Fibroblast of peridontal ligament (primary cell): ENCODE measurements around the gene OTOP1.
"Not testable (repeated sequence)": the region's sequence is repeated elsewhere in the genome, so short reads cannot be mapped to it uniquely, and the experiment has no call there.

ENCODE experiments used
- DNase-seq: peaks from one replicate; pipeline ENCODE4 v3.0.0-alpha.2; 2010; ENCODE audit errors: extremely low read depth

OTOP1 gene

GRCh38 chr4:4233610-4234009 is 6.9 kb upstream of the OTOP1 start:
- no peak for DNase-seq

DNA sequence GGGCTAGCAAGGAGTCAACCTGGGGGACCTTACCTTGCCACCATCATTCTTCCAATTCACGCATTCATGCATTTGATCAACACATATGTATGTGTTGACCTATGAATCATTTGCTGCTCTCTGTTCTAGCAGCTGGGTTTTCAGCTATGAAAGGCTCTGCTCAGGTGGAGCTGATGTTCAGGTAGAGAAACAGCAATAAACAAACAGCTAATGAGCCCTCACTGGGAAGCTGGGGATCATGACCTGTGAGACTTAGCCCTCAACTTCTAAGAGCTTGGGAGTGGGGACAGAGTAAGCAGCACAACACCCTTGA is 1.6 kb upstream of the OTOP1 start:
- DNase-seq, result no peak

DNA sequence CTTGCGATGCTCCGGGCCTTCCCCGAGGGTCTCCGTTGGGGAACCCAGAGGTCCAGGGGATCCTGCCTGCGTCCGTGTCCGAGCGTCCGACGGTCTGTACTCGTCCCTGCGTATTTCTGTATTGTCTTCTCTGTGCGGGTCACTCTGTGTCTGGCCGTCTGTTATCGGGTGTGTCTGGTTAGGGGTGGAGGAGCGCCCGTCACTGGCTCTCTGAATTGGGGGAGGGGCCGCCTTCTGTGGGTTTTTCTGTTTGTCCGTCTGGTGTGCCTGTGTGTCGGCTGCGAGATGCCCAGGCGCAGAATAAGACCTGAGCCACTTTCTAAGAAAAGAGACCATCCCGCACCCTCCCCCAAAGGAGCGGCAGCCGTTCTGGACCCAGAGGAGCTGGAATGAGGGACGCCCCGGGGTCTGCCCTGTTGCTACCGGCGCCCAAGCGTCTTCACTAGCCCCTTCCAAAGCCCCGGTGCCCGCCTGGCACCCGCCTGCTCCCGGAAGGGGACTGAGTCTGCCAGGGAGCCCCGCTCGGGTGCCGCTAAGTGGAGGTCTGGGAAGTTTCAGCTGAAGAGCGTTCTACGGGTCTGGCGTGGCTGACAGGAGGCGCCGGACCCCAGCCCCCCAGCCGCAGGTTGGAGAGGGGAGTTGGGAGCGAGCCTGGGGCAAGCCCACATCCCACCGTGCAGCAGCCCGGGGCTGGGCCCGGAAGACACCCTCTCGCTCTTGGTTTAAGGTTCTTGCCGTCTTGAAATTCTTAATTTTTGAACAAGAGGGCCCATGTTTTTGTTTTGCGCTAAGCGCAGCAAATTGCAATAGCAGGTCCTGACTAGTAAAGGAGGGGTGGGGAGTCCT is 1.0 kb upstream of the OTOP1 start:
- no peak for DNase-seq

DNA sequence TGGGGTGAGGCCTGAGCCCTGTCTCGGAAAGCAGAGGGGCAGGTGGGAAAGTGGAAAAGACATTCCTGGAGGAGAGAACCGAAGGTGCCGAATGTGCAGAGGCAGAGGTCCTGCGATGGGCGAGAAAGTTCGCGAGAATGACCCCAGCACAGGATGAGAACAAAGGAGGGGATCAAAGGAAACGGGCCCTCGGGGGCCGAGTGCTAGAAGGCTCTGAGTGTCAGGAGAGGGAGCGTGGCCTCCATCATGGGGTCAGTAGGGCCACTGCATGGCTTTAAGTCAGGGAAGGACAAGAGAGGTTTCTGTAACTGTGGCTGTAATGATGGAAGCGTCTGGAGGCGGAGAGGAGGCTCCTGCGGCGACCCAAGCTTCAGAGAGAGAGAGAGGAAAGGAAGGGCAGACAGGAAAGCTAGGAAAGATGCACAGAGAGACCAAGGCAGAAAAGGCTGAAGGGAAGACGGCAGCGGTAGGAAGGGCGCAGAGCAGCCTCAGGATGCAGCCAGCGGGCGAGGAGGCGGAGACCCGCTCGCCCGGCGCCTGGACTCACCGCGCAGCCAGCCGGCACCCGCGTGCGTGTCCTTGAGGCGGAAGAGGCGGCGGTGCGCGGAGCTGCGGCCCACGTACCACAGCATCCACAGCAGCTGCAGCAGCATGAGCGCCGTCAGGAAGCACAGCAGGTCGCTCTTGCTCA is 669 bp downstream of the OTOP1 start:
- DNase-seq, result no peak

GRCh38 chr4:4217113-4217512 is 9.6 kb downstream of the OTOP1 start:
- no peak for DNase-seq

DNA sequence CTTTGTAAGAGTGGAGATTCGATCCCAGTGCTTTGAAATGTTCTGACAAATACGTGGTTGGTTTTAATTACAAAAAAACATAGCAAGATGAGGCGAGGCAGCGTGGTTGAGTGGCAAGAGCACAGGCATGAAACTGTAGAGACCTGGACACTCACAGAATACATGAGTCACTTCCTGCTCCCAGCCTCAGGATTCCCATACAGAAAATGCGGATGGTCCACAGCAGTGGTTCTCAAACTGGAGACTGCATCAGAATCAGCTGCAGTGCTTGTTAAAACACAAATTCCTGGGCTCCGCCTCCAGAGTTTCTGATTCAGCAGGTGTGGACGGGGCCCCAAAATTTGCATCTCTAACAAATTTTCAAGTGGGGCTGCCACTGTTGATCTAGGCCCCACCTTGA is 10.1 kb downstream of the OTOP1 start:
- DNase-seq, result no peak

- not testable (repeated sequence) for DNase-seq
Measured at GRCh38 chr4:4213674-4214073, 13.1 kb downstream of the OTOP1 start.

DNA sequence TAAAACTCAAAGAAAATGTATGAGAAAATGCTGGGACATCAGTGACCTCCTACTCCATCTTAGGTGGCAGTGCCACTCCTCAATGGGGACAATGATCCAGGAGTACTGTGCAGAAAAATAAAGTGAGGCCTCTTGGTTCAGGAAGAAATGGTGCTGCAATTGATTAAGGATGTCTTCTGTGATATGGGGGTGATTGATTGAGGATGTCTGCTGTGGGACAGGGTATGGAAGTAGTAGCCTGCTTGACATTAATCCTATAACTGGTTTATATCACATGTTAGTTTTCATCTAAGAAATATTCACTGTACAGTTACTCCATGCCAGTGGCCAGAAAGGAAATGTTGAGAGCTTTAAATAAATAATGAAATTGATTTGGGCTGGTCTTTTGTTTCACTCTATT is 20.5 kb downstream of the OTOP1 start:
- no peak for DNase-seq

- no peak for DNase-seq
Measured at GRCh38 chr4:4204401-4204745, 22.4 kb downstream of the OTOP1 start.

DNA sequence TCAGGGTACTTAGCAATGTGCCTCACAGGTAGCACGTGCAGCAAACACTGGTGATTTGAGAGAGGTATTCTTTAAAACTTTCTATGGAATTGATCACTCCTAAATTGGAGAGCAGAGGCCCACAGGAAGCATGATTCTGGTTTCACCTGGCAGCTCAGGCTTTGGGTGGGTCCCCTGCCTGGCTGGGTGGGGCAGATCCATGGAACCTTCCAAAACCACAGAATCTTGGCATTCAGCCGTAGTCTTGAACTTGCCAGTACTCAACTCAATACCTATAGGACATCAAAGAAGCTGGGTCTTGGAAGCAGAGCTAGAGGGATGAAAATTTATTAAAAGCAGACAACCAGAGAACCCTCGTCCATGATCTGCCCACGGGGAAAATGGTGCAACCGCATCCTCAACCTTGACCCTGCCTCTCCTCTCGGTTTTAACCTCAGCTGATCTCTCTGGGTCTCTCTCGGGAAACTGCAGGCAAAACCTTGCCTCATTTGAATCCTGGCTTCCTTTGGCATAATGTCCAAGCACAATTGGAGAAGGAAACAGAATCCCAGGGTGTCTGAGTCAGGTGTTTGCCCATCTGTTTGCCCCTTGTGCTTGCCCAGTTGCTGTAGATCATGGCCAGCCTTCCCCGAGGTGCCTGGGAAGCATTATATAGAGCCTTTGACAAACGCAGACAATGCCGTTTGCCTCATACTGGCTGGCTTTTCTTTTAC is 22.9 kb downstream of the OTOP1 start:
- no peak for DNase-seq

DNA sequence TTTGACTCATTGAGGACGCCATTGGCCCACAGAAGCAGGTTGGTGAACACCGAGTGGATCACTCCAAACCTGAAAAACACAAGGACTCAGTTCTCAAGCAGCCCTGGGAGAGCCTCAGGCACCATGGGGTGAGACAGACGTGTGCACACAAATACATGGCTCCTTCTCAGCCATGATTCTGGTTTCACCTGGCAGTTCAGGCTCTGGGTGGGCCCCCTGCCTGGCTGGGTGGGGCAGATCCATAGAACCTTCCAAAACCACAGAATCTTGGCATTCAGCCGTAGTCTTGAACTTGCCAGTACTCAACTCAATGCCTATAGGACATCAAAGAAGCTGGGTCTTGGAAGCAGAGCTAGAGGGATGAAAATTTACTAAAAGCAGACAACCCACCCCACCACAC is 24.2 kb downstream of the OTOP1 start:
- no peak for DNase-seq

GRCh38 chr4:4200624-4201023 is 26.1 kb downstream of the OTOP1 start:
- no peak for DNase-seq

DNA sequence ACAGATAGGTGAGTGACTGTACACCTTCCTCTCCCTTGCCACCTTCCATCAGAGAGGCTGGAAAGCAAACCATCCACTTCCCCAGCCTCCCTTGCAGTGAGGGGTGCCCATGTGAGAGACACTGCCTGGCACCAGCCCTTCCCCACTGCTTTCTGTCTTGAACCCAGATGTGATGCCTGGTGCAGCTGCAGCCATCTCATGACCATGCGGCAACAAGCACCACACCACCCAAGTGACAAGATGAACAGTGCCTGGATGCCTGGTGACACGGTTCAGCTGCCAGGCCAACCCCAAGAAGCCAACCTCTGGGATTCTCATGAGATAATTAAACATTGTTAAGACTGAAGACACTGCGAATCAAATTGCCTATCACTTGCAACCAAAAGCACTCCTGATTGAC is 31.4 kb downstream of the OTOP1 start:
- DNase-seq, result no peak

DNA sequence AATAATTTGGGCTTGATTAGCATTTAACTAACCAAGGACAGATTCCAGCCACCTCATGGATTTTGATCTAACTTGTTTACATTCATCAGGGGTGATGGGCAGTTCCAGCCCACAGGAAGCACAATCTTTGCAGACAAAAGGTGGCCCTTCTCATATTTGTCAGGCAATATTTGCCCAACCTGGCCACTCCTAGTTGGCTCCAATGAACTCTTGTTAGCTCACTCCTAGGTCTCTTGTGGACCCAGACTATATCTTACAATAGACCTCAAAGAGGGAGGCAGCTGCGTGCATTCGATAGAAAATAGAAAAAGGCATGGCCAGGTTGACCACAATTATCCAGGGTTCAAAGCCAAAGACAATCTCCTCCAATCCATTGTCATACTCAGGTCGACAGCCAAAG is 38.2 kb downstream of the OTOP1 start:
- DNase-seq, result not testable (repeated sequence)

DNA sequence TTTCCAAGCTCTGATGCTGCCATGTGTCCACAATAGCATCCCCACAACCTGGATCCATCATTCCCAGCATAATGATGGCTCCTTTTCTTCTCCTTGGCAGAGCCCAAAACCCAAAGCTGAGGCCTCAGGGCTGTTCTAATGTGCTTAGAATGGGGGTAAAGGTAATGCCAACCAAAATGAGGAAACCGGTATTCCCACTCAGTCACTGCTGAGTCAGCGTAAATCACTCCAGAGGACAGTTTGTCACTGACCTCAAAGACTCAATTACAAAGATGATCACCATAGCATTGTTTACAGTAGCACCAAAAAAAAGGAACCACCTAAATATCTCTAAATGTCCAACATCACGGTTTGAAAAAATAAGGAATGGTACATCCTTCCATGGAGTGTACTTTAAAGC is 41.2 kb downstream of the OTOP1 start:
- no peak for DNase-seq

DNA sequence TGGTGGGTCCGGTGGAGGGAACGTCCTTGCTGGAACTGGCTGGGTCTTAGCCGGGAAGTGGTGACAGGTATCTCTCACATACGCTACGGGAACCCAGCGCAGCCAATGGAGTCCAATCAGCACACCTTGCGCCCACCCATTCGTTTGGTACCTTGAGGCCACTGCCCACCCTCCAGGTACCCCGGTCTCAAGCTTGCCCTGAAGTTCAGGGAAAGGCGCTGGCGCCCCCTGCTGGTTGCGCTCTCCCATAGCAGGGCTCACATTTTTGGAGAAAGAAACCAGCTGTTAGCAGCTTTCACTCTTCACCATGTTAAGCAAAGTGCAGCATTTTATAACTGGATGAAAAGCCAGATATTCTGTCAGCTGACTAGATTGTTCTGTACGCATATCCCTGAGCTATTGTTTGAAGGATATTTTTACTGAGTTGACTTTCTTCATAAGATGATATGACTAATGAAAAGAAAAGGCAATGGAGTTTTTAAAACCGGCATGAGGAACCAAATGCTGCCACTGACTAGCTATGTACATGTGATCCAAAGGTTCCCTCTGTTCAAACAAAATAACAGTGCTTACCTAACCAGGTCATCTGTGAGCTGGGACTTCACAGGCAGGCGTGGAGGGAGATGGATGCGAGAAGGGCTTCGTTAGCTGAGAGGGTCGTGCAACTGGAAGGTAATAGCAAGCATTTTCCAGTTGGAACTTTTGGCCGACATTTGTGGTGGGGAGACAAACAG is 43.7 kb downstream of the OTOP1 start:
- peak; percentile 2 for DNase-seq

- no peak for DNase-seq
Measured at GRCh38 chr4:4170596-4171150, 56.1 kb downstream of the OTOP1 start.

GRCh38 chr4:4167981-4168780 is 58.5 kb downstream of the OTOP1 start:
- not testable (repeated sequence) for DNase-seq

DNA sequence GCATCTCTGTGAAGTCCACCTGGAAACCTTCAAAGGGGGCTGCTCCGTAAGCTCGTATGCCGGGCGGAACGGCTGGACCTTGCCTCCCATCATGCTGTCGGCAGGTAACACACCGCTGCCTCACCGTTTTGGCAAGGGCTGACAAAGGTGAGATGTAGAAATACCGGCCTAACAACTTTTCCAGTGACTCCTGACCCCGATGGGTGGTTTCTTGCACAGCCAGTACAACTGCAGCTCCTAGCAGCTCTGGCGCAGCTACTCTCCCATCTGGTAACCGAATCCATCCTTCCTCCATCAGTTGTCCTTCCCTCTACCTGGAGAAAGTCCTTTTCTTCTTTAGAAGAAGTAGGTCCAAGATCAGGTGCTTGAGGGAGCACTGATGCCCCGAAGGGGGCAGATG is 59.7 kb downstream of the OTOP1 start:
- DNase-seq, result not testable (repeated sequence)

DNA sequence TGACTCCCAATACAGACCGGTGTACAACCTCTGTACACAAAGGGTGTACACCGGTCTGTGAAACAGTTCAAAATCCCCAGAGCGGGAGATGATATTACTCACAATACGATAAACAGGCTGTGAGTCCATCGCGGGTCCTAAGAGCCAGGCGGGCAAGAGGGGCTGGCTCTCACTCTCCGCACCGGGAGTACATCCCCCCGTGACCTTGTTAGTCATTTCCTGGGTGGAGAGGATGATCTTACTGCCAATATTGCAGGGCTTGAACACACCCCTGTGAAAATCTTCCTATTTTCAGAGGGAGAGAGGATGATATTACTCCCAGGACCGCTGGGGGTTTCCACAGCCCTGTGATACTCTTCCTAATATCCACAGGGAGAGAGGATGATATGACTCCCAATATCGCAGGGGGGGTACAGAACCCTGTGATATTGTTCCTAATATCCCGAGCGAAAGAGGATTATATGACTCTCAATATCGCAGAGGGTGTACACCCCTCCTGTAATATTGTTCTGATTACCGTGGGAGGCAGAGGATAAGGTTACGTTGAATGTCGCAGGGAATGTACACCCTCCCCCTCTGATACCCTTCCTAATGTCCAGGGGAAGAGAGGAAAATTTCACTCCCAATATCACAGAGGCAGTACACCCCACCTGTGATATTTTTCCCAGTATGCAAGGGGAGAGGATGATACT is 60.9 kb downstream of the OTOP1 start:
- DNase-seq, result not testable (repeated sequence)
